GM15510 (cell line): ENCODE results near the gene PLEKHG4B.

Experiments used
- POLR2A ChIP-seq: IDR thresholded peaks from 3 replicates; pipeline ENCODE4 v1.6.1; 2011; ENCODE audit warnings: borderline replicate concordance; ENCODE audit not compliant: insufficient read length; ENCODE audit errors: extremely low read depth

PLEKHG4B gene

DNA sequence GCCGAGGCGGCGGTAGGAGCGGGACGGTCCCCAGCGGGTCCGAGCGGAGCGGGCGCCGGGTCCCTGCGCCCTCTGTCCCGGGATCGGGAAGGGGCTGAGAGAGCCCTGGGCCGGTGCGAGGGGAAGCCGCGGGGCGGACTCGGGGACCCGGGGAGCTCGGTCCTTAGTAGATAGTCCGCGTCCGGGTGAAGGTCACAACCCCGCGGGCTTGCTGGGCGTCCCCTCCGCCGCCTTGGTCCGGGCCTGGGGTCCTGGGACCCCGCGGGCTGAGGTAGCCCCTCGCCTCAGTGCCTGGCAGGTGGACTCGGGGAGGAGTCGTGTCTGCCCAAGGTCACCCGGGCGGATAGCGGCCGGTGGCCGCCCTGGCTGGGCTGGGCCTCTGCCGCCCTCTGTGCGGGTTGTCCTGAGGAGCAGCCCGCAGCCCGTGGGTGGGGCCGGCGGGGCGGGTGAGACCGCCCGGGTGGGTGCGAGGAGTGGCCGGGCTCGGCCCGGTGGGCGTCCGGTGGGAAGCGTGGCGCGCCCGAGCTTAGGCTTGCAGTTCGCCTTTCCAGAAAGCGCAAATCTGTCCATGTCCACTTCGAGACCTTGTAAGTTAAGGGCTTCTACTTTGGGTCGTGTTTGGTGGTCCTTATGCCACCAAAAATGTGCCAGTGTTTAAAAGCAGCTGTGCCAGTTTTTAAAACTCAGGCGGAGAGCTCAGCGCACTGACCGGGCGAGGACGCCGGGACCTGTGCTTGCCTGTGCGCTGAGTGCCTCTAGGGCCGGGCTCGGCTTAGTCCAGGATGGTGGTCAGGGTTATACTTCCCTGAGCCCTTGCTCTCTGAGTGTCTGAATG lies 126.7 kb downstream of the PLEKHG4B start:
- TF ChIP-seq POLR2A, result no peak

GRCh38 chr5:219460-219863 lies 127.5 kb downstream of the PLEKHG4B start:
- TF ChIP-seq POLR2A, result no peak

DNA sequence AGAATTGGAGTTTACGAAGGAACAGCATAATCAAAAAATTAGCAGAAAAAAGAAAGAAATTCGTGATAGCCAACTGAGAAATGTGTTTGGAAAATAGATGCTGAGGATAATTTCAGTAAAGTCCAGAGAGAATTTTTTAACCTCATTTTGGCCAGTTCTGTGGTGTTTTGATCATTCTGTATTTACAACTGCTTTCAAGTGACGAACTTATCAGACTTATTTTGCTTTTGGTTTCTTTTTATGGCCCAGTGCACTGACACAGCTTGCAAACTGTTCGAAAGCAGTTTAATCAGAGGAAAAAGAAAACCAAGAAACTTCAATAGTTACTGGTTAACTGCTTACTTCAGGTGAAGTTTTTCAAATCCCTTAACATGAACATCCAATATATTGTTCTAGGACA lies 128.0 kb downstream of the PLEKHG4B start:
- no peak for TF ChIP-seq POLR2A

DNA sequence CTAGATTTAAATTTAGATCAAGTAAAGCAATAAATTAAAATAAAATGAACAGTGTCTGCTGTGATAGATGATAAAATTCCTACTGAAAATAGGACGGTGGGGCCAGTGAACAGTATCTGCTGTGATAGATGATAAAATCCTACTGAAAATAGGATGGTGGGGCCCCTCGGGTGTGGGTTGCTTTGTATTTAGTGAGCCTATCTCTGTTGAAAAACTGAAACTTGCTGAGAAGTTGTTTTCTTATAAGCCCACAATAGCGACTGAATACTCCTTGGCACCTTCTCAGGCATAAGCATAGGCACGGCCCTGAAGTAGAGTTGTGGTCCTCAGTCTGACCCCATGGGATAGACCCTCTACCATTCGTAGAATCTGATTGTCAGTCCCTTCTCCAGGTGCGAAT lies 131.8 kb downstream of the PLEKHG4B start:
- no peak for TF ChIP-seq POLR2A

DNA sequence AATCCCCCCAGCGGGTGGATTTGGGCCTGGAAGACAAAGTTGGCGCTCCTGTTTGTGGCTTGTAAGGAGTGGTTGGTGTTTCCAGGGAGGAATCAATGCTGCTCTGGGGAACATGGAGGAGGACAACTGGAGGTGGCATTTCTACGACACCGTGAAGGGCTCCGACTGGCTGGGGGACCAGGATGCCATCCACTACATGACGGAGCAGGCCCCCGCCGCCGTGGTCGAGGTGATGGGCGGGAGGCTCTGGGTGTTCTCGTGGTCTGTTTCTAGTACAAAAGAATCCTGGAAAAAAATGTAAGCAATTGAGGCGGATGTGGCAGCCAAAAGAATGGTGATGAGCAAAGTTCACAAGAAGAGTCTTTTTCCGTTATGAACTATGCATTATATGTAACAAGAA lies 133.4 kb downstream of the PLEKHG4B start:
- no peak for TF ChIP-seq POLR2A

- TF ChIP-seq POLR2A, result no peak
Measured at GRCh38 chr5:228886-229285, 136.9 kb downstream of the PLEKHG4B start.

GRCh38 chr5:230711-231110 lies 138.7 kb downstream of the PLEKHG4B start:
- no peak for TF ChIP-seq POLR2A

GRCh38 chr5:231661-232060 lies 139.7 kb downstream of the PLEKHG4B start:
- TF ChIP-seq POLR2A, result no peak

GRCh38 chr5:234450-234849 lies 142.5 kb downstream of the PLEKHG4B start:
- TF ChIP-seq POLR2A, result no peak
